Measurements from ENCODE around the gene ABO.
"Not testable (repeated sequence)": the region's sequence is repeated elsewhere in the genome, so short reads cannot be mapped to it uniquely, and the experiment has no call there.

The ABO gene

GRCh38 chr9:133242991-133243390 is 32.0 kb downstream of the ABO start:
- no peak for DNase-seq (ENCODE audit: low spot score)

GRCh38 chr9:133242241-133242640 is 32.8 kb downstream of the ABO start:
- no peak for DNase-seq (ENCODE audit: low spot score)

GRCh38 chr9:133239533-133240090 is 35.4 kb downstream of the ABO start:
- no peak for DNase-seq (ENCODE audit: low spot score)

- peak; percentile 83 for DNase-seq (ENCODE audit: low spot score)
These were observed 36.0 kb downstream of the ABO start for GRCh38 chr9:133238851-133239532.

GRCh38 chr9:133238272-133238850 is 36.6 kb downstream of the ABO start:
- peak; percentile 74 for DNase-seq (ENCODE audit: low spot score)

GRCh38 chr9:133237035-133237731 is 37.8 kb downstream of the ABO start:
- no peak for DNase-seq (ENCODE audit: low spot score)

GRCh38 chr9:133236291-133237034 is 38.5 kb downstream of the ABO start:
- DNase-seq (ENCODE audit: low spot score), result not testable (repeated sequence)

- no peak for DNase-seq (ENCODE audit: low spot score)
These were observed 39.3 kb downstream of the ABO start for GRCh38 chr9:133235549-133236222.

GRCh38 chr9:133234577-133235322 is 40.3 kb downstream of the ABO start:
- no peak for DNase-seq (ENCODE audit: low spot score)

- no peak for DNase-seq (ENCODE audit: low spot score)
These were observed 41.1 kb downstream of the ABO start for GRCh38 chr9:133233681-133234432.

- not testable (repeated sequence) for DNase-seq (ENCODE audit: low spot score)
These were observed 43.0 kb downstream of the ABO start for GRCh38 chr9:133231934-133232568.

- not testable (repeated sequence) for DNase-seq (ENCODE audit: low spot score)
These were observed 44.5 kb downstream of the ABO start for GRCh38 chr9:133230514-133230913.

GRCh38 chr9:133230093-133230492 is 44.9 kb downstream of the ABO start:
- DNase-seq (ENCODE audit: low spot score), result no peak

- not testable (repeated sequence) for DNase-seq (ENCODE audit: low spot score)
These were observed 46.4 kb downstream of the ABO start for GRCh38 chr9:133228474-133229193.

- not testable (repeated sequence) for DNase-seq (ENCODE audit: low spot score)
These were observed 47.0 kb downstream of the ABO start for GRCh38 chr9:133227996-133228395.

GRCh38 chr9:133227242-133227860 is 47.6 kb downstream of the ABO start:
- no peak for DNase-seq (ENCODE audit: low spot score)

- no peak for DNase-seq (ENCODE audit: low spot score)
These were observed 48.5 kb downstream of the ABO start for GRCh38 chr9:133226219-133227171.
